GM04504 (cell line): ENCODE results near the gene UGT1A10.
A peak's percentile ranks its signal among the peaks of the same experiment; 100 is the strongest.
"Not testable (repeated sequence)": the region's sequence is repeated elsewhere in the genome, so short reads cannot be mapped to it uniquely, and the experiment has no call there.

Experiments used
- DNase-seq: peaks from one replicate; pipeline ENCODE4 v3.0.0-alpha.2; 2012; ENCODE audit warnings: low read depth

Gene UGT1A10

GRCh38 chr2:233692648-233693047 lies 56.4 kb downstream of the UGT1A10 start, which contains the start of gene UGT1A6:
Gene UGT1A6, plus strand, starts transcription at chr2:233692890. Its CDS starts 115 bp downstream, at chr2:233693005.
- no peak for DNase-seq

- no peak for DNase-seq
Measured at GRCh38 chr2:233693963-233694362, 57.7 kb downstream of the UGT1A10 start.

GRCh38 chr2:233698740-233699139 lies 62.5 kb downstream of the UGT1A10 start:
- DNase-seq = no peak

- no peak for DNase-seq
Measured at GRCh38 chr2:233699424-233700027, 63.3 kb downstream of the UGT1A10 start.

GRCh38 chr2:233700028-233700635 lies 63.9 kb downstream of the UGT1A10 start:
- no peak for DNase-seq

GRCh38 chr2:233700842-233701241 lies 64.6 kb downstream of the UGT1A10 start:
- not testable (repeated sequence) for DNase-seq

GRCh38 chr2:233702238-233702637 lies 66.0 kb downstream of the UGT1A10 start:
- no peak for DNase-seq

- no peak for DNase-seq
Measured at GRCh38 chr2:233705911-233706506, 69.8 kb downstream of the UGT1A10 start.

- DNase-seq = no peak
Measured at GRCh38 chr2:233706720-233707119, 70.5 kb downstream of the UGT1A10 start.

- DNase-seq = no peak
Measured at GRCh38 chr2:233707940-233708644, 71.8 kb downstream of the UGT1A10 start.

- DNase-seq = no peak
Measured at GRCh38 chr2:233708942-233709341, 72.7 kb downstream of the UGT1A10 start.

- peak; percentile 58 for DNase-seq
Measured at GRCh38 chr2:233711312-233712008, 75.2 kb downstream of the UGT1A10 start.

- DNase-seq = no peak
Measured at GRCh38 chr2:233712611-233713261, 76.5 kb downstream of the UGT1A10 start, which contains the start of gene UGT1A5. Gene UGT1A5, plus strand, starts transcription at chr2:233712907. Its CDS starts 85 bp downstream, at chr2:233712992.

GRCh38 chr2:233713262-233713615 lies 77.0 kb downstream of the UGT1A10 start:
- no peak for DNase-seq

- DNase-seq = no peak
Measured at GRCh38 chr2:233714121-233714520, 77.9 kb downstream of the UGT1A10 start.

GRCh38 chr2:233718552-233718951 lies 82.3 kb downstream of the UGT1A10 start, which contains the start of gene UGT1A4:
Gene UGT1A4, plus strand, starts transcription at chr2:233718736. Its CDS starts 85 bp downstream, at chr2:233718821.
- DNase-seq = no peak

- DNase-seq = no peak
Measured at GRCh38 chr2:233728723-233729301, 92.6 kb downstream of the UGT1A10 start, which contains the start of gene UGT1A3. Gene UGT1A3, plus strand, starts transcription at chr2:233729042. Its CDS starts 85 bp downstream, at chr2:233729127.

GRCh38 chr2:233736868-233737653 lies 100.8 kb downstream of the UGT1A10 start:
- DNase-seq = not testable (repeated sequence)

- no peak for DNase-seq
Measured at GRCh38 chr2:233740870-233741269, 104.6 kb downstream of the UGT1A10 start.
